GM18870 (cell line): ENCODE results near the gene PPFIA1.

ENCODE experiments used
- ATAC-seq: cut with Tn5 transposase; IDR thresholded peaks from one replicate; pipeline ENCODE4 v1.9.1; 2021; ENCODE audit warnings: moderate library complexity; ENCODE audit not compliant: unreplicated experiment

The PPFIA1 gene

GRCh38 chr11:70427436-70427835 lies 156.9 kb downstream of the PPFIA1 start:
- ATAC-seq: no peak

DNA sequence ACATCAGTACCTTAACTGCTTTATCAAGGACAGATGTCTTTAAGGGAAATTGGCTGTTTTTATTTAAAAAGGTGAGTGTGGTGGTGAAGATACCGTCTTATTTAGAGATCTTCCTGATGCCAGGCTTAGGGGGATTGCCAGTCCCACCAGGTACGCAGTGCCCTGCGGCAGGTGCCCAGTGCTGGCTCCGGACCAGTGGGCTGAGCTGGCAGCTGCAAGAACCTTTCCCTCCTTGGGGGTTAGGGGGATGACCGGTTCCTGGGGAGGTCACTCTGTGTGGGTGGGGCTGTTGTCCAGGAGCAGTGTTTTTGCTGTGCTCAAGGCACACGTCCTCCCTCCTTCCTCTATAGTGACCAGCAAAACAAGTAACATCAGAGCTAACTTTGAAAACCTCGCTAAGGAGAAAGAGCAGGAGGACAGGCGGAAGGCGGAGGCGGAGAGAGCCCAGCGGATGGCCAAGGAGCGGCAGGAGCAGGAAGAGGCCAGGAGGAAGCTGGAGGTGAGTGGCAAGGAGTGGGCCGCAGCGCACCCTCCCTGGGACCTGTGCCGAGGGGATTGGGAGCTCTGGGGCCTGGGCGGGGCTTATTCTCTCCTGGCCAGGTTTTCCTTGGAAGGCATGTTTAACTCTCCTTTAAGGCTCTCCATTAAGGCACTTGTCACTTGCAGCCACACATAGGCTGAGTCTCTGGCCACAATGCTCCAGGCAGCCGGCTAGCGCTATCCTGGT lies 158.4 kb downstream of the PPFIA1 start:
- ATAC-seq: no peak

- no peak for ATAC-seq
Measured at GRCh38 chr11:70429428-70429705, 158.9 kb downstream of the PPFIA1 start.

DNA sequence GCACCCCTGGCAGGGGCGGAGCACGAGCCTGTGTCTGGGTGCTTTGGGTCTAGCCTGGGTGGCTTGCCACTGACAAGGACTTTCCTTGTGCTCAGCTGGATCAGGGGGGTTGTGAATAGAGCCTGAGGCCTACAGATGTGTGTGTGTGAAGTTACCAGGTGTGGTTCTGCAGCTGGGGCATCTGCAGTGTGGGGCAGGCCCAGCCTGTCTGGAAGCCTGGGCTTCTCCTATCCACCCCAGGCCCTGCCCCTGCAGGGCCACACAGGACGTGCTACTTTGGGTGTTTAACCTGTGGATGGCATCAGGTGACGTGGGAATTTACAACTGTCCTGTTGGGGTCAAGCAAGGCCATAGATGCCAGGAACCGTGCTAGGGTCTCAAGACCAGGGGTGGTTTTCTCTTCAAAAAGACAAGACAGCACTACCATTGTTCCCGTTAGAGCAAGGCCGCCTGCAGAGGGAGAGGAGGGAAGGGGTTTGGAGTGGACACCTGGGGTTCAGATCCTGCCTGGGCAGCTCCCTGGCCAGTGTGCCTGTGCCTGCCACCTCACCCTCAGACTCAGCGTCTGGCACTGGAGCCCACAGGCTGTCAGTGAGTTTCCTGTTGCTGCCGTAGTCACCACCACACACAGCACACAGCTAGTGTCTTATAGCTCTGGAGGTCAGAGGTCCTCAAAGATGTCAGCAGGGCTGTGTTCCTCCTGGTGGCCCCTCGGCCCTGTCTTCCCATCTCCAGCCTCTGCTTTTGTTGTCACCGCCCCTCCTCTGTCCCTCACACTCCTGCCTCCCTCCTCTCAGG lies 159.4 kb downstream of the PPFIA1 start:
- no peak for ATAC-seq

DNA sequence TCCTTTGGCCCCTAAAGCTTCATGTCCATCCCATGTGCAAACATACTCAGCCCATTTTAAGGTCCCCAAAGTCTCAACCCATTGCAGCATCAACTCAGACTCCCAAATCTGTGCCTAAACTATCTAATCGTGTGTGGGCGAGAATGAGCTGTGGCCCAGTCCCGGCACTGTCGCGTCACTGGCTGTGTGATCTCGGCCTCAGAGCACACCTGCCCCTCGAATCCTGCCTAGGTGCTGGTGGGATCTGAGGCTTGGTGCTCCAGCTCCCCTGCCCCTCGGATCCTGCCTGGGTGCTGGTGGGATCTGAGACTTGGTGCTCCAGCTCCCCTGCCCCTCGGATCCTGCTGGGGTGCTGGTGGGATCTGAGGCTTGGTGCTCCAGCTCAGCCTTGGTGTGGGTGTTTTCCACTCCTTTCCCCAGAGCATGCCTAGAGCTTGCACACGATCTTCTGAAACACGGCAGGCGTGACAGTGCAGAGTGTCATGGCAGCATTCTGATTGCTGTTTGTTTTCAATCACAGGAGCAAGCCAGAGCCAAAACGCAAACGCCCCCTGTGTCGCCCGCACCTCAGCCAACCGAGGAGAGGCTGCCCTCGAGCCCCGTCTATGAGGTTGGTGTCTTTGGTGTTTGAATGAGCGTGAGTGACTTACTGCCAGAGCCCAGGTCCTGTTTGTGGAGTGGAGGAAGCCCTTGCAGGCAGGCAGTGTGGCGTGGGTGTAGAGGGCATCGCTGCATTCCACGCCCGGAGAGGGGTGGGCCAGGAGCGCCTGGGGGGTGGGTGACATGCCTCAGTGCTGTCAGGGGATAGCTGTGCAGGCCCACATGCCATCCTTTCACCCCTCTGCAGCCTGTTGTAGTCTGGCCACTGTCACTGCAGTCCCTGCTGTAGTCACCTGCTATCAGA lies 160.4 kb downstream of the PPFIA1 start:
- ATAC-seq: no peak

GRCh38 chr11:70431611-70432010 lies 161.1 kb downstream of the PPFIA1 start:
- no peak for ATAC-seq

- ATAC-seq: no peak
Measured at GRCh38 chr11:70432065-70432464, 161.6 kb downstream of the PPFIA1 start.

GRCh38 chr11:70432580-70432979 lies 162.1 kb downstream of the PPFIA1 start:
- ATAC-seq: no peak

- ATAC-seq: no peak
Measured at GRCh38 chr11:70433038-70433437, 162.5 kb downstream of the PPFIA1 start.

- no peak for ATAC-seq
Measured at GRCh38 chr11:70433526-70433925, 163.0 kb downstream of the PPFIA1 start.
